Fibroblast of the aortic adventitia (primary cell): ENCODE data around the gene RBBP8NL. TPM values are rescaled to one million over a fixed set of nuclear protein-coding genes. Genes with fewer than 3 reads are reported as not detected.

Experiments
- DNase-seq: peaks from one replicate; pipeline ENCODE4 v3.0.0-alpha.2; 2010; ENCODE audit warnings: low read depth
- H3K4me3 ChIP-seq: 2 replicates; pipeline ENCODE4 v1.5.1; 2011; ENCODE audit warnings: low read depth, mild to moderate bottlenecking, control low read depth, low read length, moderate library complexity
- CTCF ChIP-seq: IDR thresholded peaks from 2 replicates; pipeline ENCODE4 v1.5.1; 2011; ENCODE audit warnings: mild to moderate bottlenecking, low read length, control low read depth, inconsistent platforms; ENCODE audit not compliant: insufficient read depth
- total RNA-seq: library from RNA; depleted of rRNA; stranded (reverse); fragments of >200 nt; gene quantifications from 2 replicates; pipeline ENCODE4 v1.2.3, GENCODE V29; 2012; ENCODE audit warnings: low replicate concordance

Gene RBBP8NL
- total RNA-seq, 1 donor, result not detected

GRCh38 chr20:62420846-62421715, 6.3 kb downstream of the RBBP8NL start:
- no peak for TF ChIP-seq CTCF
- no peak overlapping the region for H3K4me3 ChIP-seq
- no peak for DNase-seq

GRCh38 chr20:62419759-62420158, 7.6 kb downstream of the RBBP8NL start:
- no peak for TF ChIP-seq CTCF
- no peak for DNase-seq
- H3K4me3 ChIP-seq, result no peak overlapping the region

GRCh38 chr20:62418709-62419487, 8.4 kb downstream of the RBBP8NL start:
- H3K4me3 ChIP-seq, result no peak overlapping the region
- DNase-seq, result no peak
- TF ChIP-seq CTCF, result no peak

GRCh38 chr20:62417981-62418708, 9.2 kb downstream of the RBBP8NL start:
- TF ChIP-seq CTCF, result no peak
- no peak for DNase-seq
- H3K4me3 ChIP-seq, result no peak overlapping the region

- no peak for DNase-seq
- no peak for TF ChIP-seq CTCF
These were observed 10.4 kb downstream of the RBBP8NL start for GRCh38 chr20:62416651-62417637.

More at GRCh38 chr20:62416651-62417637, 10.4 kb downstream of the RBBP8NL start:
- no peak overlapping the region for H3K4me3 ChIP-seq
